MM.1S (cell line): Measurements from ENCODE around the gene SLX9.

Source experiments
- EZH2 ChIP-seq: fragments of 300-600 bp; sonication (generic); optimal IDR thresholded peaks from 2 replicates; pipeline ENCODE3; 2017; ENCODE audit warnings: low read depth, mild to moderate bottlenecking, antibody characterized with exemption, low read length, mixed read lengths
- TF ChIP-seq, protein P1 (sequence below): fragments of 300-600 bp; sonication (generic); IDR thresholded peaks from 2 replicates; pipeline ENCODE4 v1.5.1; 2016; ENCODE audit warnings: antibody characterized with exemption, low read length, mixed read lengths

DNA sequence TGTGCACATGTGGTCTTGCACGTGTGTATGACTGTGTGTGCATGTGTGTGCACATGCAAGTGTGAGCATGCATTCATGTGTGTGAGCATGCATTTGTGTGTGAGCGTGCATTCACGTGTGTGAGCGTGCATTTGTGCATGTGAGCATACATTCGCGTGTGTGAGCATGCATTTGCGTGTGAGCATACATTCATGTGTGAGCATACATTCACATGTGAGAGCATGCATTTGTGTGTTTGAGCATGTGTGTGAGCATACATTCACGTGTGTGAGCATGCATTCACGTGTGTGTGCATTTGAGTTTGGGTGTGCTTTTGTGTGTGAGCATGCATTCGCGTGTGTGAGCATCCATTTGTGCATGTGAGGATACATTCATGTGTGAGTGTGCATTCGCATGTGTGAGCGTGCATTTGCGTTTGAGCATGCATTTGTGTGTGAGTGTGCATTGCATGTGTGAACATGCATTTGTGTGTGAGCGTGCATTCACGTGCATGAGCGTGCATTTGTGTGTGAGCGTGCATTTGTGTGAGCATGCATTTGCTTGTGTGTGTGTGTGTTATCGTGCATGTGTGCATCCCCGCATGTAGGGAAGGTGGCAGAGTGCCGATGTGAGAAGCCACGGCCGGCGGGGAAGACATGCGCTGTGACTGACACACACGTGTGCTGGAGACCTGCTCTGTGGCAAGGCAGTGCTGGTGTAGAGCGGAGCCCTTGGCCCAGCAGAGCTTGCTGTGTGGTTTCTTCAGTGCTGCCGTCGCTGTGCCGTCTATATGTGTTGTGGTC lies 37.4 kb upstream of the SLX9 start:
- TF ChIP-seq, protein P1, sequence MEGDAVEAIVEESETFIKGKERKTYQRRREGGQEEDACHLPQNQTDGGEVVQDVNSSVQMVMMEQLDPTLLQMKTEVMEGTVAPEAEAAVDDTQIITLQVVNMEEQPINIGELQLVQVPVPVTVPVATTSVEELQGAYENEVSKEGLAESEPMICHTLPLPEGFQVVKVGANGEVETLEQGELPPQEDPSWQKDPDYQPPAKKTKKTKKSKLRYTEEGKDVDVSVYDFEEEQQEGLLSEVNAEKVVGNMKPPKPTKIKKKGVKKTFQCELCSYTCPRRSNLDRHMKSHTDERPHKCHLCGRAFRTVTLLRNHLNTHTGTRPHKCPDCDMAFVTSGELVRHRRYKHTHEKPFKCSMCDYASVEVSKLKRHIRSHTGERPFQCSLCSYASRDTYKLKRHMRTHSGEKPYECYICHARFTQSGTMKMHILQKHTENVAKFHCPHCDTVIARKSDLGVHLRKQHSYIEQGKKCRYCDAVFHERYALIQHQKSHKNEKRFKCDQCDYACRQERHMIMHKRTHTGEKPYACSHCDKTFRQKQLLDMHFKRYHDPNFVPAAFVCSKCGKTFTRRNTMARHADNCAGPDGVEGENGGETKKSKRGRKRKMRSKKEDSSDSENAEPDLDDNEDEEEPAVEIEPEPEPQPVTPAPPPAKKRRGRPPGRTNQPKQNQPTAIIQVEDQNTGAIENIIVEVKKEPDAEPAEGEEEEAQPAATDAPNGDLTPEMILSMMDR: no peak
- TF ChIP-seq EZH2: no peak
